Ovary (tissue), 9 donors: ENCODE results near the gene TNFAIP8L3. TPM values are rescaled to one million over a fixed set of nuclear protein-coding genes. Genes with fewer than 3 reads are reported as not detected.

ENCODE experiments used
- DNase-seq, 5 donors: peaks; one replicate each; pipeline ENCODE4 v3.0.0-alpha.2; 2019 to 2020
- H3K27ac ChIP-seq, 2 donors: fragments of 200-600 bp; one replicate each; pipeline versions ENCODE4 v1.5.1 to v1.8.0; 2019 to 2022
- H3K27me3 ChIP-seq: fragments of 200-600 bp; one replicate; pipeline ENCODE4 v1.8.0; 2022
- H3K36me3 ChIP-seq: fragments of 200-600 bp; sonication (generic); one replicate; pipeline ENCODE4 v1.5.1; 2019
- H3K4me1 ChIP-seq: one replicate; pipeline ENCODE4 v1.8.1; 2013; ENCODE audit warnings: mild to moderate bottlenecking, moderate library complexity; ENCODE audit not compliant: insufficient read depth
- H3K4me3 ChIP-seq: fragments of 200-600 bp; sonication (generic); one replicate; pipeline ENCODE4 v1.5.1; 2017
- H3K9me3 ChIP-seq, 2 donors: fragments of 200-600 bp in 1 of 2; sonication (generic) in 1 of 2; one replicate each; pipeline versions ENCODE4 v1.5.1 to v1.8.1; 2013 to 2019; ENCODE audit warnings: mild to moderate bottlenecking in 1 of 2, moderate library complexity in 1 of 2
- EP300 ChIP-seq: sonication (generic); formaldehyde crosslinking; IDR thresholded peaks from one replicate; pipeline ENCODE4 v1.6.1; 2017; ENCODE audit warnings: antibody characterized with exemption
- POLR2A ChIP-seq: fragments of 450-650 bp; IDR thresholded peaks from one replicate; pipeline ENCODE4 v1.6.1; 2017; ENCODE audit warnings: antibody characterized with exemption, mild to moderate bottlenecking, moderate library complexity
- WGBS, 3 donors: extraction: QIAGEN DNeasy Blood & Tissue Kit in 1 of 3; methylation state at CpG; one replicate each; pipeline versions ENCODE4 v1.1.5 to v1.1.7; 2013 to 2017; 5-methylcytosine and 5-hydroxymethylcytosine counted together
- intact Hi-C, 4 donors: fragments of 100-400 bp; cut with DNase I; formaldehyde crosslinking; loops; one replicate each; pipeline versions ENCODE4 v1.11.0 to v1.15.1; 2022 to 2023
- polyA plus RNA-seq, 2 donors: library from polyadenylated mRNA; stranded (reverse); fragments of 200-250 nt in 1 of 2; fragments of 350-450 nt in 1 of 2; fragmentation: Illumina TruSeq in 1 of 2; extraction: RNeasy Lipid Tissue Mini Kit (QIAGEN cat#74804) in 1 of 2; gene quantifications; one replicate each; pipeline ENCODE4 v1.2.3, GENCODE V29; 2013 to 2014
- total RNA-seq, 7 donors: library from RNA; depleted of rRNA in 2 of 7; stranded (reverse); fragments of >200 nt in 2 of 7; fragmentation: NEBNext Ultra II Directional in 3 of 7; extraction: Animal tissue kit (Norgen Biotek cat#: 25700) in 3 of 7; gene quantifications; one replicate each; pipeline versions ENCODE4 v1.1.0 to v1.2.4, GENCODE V29; 2016 to 2023
- TF ChIP-seq, protein P1 (sequence below), 3 donors: fragments of 450-650 bp in 2 of 3; fragments of 200-600 bp in 1 of 3; IDR thresholded peaks; one replicate each; pipeline versions ENCODE4 v1.5.1 to v1.8.0; 2016 to 2022; ENCODE audit warnings: antibody characterized with exemption in 3 of 3, mild to moderate bottlenecking in 1 of 3
- donor health status: DM: no; HTN: no; CAD: no; lungs with moderate emphysema.
- donor health status: DM: no; HTN: no; CAD: no.
- donor health status: Bipolar disorder and iron deficiency.
- donor health status: DM: yes; HTN: yes; CAD: no.
- donor health status: DM: no; HTN: no; CAD: no.
- donor health status: DM: yes; HTN: yes; CAD: no.

TNFAIP8L3 gene
- total and polyA plus RNA-seq, 9 donors, result 10.2 to 76.5 (median 24.1) TPM

DNA sequence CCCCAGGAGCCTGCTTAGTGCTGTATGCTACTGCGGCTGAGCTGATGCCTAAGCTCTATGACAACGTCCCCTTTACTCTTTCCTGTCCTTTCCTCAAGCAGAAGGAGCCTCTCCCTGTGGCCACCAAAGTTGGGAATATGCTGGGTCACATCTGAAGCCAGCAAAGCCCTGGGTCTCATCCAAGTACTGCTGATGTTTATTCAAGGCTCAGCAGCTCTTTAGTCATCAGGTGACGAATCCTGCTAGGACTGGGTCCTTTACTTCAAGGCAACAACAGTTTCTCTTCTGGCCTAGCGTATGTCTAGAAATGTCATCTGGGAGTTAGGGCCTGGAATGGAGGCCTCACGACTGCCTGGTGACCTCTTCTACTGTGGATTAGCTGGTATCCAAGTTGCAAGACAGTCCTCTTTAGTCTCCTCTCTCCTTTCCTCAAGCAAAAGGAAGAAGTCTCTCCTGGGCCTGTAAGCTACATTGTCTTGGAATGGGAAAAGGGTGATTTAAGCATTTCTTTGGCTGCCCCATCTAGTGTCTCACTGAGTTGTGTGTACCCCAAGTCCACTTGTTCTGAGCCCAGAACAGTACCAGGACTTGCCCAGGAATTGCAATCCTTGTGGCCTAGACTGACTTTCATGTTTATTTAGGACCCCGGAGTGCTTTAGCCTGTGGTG, 63.9 kb downstream of the TNFAIP8L3 start:
- H3K4me1 ChIP-seq, result no peaks in the 10 kb centered on the region
- no peaks in the 10 kb centered on the region for H3K9me3 ChIP-seq
- DNase-seq, result no peak
- no peaks in the 10 kb centered on the region for H3K27me3 ChIP-seq
- whole genome bisulfite sequencing, 3 donors, result 87 to 95% (median 91%) methylated on average over 6 of the region's 6 CpGs
- no peak overlapping the region for H3K27ac ChIP-seq
- no peak overlapping the region for H3K4me3 ChIP-seq
- no peak for TF ChIP-seq POLR2A
- TF ChIP-seq, protein P1, sequence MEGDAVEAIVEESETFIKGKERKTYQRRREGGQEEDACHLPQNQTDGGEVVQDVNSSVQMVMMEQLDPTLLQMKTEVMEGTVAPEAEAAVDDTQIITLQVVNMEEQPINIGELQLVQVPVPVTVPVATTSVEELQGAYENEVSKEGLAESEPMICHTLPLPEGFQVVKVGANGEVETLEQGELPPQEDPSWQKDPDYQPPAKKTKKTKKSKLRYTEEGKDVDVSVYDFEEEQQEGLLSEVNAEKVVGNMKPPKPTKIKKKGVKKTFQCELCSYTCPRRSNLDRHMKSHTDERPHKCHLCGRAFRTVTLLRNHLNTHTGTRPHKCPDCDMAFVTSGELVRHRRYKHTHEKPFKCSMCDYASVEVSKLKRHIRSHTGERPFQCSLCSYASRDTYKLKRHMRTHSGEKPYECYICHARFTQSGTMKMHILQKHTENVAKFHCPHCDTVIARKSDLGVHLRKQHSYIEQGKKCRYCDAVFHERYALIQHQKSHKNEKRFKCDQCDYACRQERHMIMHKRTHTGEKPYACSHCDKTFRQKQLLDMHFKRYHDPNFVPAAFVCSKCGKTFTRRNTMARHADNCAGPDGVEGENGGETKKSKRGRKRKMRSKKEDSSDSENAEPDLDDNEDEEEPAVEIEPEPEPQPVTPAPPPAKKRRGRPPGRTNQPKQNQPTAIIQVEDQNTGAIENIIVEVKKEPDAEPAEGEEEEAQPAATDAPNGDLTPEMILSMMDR (IDR thresholded peaks at IDR 0.05), result no peak
- no peak for TF ChIP-seq EP300
- intact Hi-C loops, result no loop called here
- H3K36me3 ChIP-seq, result no peaks in the 10 kb centered on the region

DNA sequence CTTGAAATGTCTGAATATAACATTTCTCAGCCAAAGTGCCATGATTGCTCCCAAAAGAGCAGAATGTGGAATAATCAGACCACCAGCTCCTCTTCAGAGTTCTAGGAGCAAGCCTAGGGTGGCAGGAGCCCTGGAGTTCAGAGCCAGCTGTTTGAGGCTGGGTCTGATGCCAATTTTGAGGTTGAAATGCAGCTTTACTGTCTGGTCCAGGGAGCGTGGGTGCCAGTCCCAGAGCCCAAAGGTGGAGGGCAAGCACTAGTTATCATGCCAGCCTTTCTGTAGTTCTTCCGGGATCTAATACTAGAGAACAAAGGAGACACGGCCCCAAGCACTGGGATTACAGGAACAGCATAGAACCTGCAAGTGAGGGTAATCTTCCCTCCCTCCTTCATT, 69.3 kb downstream of the TNFAIP8L3 start:
- intact Hi-C loops, result no loop called here

DNA sequence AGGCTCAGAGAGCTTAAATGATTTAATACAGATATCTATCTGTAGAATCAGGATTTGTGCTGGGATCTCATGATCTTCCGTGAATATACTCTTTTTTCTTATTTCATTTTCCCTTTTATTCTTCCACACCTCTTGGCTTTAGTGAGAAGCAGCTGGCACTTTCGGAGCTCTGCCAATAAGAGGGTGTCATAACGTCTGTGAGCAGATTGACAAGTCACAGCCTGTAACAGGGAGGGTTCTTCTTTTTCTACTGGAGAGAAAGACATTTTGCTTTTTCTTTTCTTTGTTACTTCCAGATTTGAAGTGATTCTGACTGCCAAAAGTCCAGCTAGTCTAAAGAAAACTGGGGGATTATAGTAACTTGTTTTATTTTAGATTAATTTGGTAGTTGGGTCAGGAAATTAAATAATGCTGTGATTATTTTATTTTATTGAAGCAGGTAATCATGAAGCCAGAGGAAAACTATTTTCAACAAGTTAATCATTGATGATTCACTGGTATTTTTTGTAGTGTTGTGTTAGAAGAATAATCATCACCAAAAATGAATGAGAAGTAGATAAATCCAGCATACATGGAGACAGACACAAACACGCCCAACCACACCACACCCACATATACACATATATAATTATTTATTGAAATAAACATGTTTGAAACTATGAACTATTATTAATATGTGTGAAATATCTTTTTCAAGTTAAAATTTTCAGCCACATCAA, 69.8 kb downstream of the TNFAIP8L3 start:
- Histone ChIP-seq H3K36me3 (no peaks in the 10 kb centered on the region), H3K4me3 (no peak overlapping the region), H3K9me3 (no peaks in the 10 kb centered on the region), H3K27ac (no peak overlapping the region), H3K27me3 (no peaks in the 10 kb centered on the region), H3K4me1 (no peaks in the 10 kb centered on the region)
- intact Hi-C loops, result no loop called here
- DNase-seq, result no peak
- WGBS, 3 donors, result 30 to 48% (median 41%) methylated on average over 4 of the region's 4 CpGs
- no peak for TF ChIP-seq EP300
- TF ChIP-seq, protein P1 (IDR thresholded peaks at IDR 0.05), result no peak
- no peak for TF ChIP-seq POLR2A

More for the DNA sequence above, 69.3 kb downstream of the TNFAIP8L3 start:
- Histone ChIP-seq H3K36me3 (no peaks in the 10 kb centered on the region), H3K9me3 (no peaks in the 10 kb centered on the region), H3K27ac (no peak overlapping the region), H3K4me3 (no peak overlapping the region), H3K27me3 (no peaks in the 10 kb centered on the region), H3K4me1 (no peaks in the 10 kb centered on the region)
- DNase-seq, result no peak
- WGBS, 3 donors, result 74 to 93% (median 87%) methylated on average over 3 of the region's 3 CpGs
- TF ChIP-seq EP300 (no peak), POLR2A (no peak)
- TF ChIP-seq, protein P1 (IDR thresholded peaks at IDR 0.05), result no peak

DNA sequence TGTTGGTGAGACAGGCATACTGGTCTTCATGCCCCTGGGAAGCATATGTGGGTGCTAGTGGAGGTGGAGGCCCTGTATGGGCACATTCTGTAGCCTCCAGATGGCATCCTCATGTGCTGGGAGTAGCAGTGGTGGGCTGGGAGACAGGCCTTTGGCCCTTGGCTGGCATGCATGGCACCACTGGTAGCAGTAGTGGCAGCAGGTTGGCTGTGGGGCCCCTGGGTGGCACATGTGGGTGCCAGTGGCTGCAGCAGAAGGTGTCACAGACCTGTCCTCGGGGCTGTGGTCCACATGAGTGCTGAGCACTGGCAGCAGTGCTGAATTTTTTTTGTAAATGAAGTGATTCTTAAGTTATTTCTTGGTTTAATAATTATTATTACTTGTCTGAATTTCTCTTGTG, 71.2 kb downstream of the TNFAIP8L3 start:
- TF ChIP-seq, protein P1 (IDR thresholded peaks at IDR 0.05), result no peak
- TF ChIP-seq EP300, result no peak
- TF ChIP-seq POLR2A, result no peak
- no peak overlapping the region for H3K27ac ChIP-seq
- DNase-seq, result no peak
- H3K4me3 ChIP-seq, result no peak overlapping the region
- 95 to 100% (median 100%) methylated on average over 1 of the region's 1 CpG for WGBS, 3 donors
- no peaks in the 10 kb centered on the region for H3K27me3 ChIP-seq
- no peaks in the 10 kb centered on the region for H3K4me1 ChIP-seq
- intact Hi-C loops, result no loop called here
- no peaks in the 10 kb centered on the region for H3K36me3 ChIP-seq
- H3K9me3 ChIP-seq, result no peaks in the 10 kb centered on the region
